ENCODE measurements around the gene TFAP2C. TPM values are rescaled to one million over a fixed set of nuclear protein-coding genes. Genes with fewer than 3 reads are reported as not detected.

Gene TFAP2C
- total and polyA plus RNA-seq, 4 donors, result 2.6 to 6.3 (median 4.5) TPM

DNA sequence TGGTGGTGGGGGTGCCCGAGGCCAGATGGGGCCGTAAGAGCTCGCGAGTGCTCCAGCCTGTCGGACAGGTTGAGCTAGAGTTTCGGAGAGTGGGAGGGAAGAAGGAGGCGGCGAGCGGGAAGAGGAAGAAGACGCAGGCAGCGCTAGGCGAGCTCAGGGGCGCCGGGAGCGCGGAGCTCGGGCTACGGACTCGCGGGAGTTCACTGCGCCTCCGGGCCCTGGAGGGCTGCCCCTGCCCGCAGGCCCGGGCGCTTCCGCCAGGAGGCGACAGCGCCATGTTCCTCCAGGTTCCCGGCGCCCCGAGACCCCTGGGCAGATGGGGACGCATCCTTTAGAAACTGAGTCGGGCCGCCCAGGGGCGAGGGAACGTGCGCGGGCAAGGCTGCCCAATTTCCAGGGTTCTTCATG is 984 bp downstream of the TFAP2C start:
- ATAC-seq (ENCODE audit: insufficient read depth, low FRiP score) (peak; percentile 71), DNase-seq (peak; percentile 74 to 83 (median 79))
- TF ChIP-seq, protein P1, sequence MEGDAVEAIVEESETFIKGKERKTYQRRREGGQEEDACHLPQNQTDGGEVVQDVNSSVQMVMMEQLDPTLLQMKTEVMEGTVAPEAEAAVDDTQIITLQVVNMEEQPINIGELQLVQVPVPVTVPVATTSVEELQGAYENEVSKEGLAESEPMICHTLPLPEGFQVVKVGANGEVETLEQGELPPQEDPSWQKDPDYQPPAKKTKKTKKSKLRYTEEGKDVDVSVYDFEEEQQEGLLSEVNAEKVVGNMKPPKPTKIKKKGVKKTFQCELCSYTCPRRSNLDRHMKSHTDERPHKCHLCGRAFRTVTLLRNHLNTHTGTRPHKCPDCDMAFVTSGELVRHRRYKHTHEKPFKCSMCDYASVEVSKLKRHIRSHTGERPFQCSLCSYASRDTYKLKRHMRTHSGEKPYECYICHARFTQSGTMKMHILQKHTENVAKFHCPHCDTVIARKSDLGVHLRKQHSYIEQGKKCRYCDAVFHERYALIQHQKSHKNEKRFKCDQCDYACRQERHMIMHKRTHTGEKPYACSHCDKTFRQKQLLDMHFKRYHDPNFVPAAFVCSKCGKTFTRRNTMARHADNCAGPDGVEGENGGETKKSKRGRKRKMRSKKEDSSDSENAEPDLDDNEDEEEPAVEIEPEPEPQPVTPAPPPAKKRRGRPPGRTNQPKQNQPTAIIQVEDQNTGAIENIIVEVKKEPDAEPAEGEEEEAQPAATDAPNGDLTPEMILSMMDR (IDR thresholded peaks at IDR 0.05; ENCODE audit: control extremely low read depth, extremely low read depth), result no peak
- H3K27ac ChIP-seq (ENCODE audit: low read depth in 1 of 2, low read length in 1 of 2), result peak overlapping the region in 1 of 2 donors; percentile 6
- H3K9me3 ChIP-seq (ENCODE audit: control insufficient read depth in 4 of 4, insufficient read depth in 3 of 4, low read length in 3 of 4), result peaks cover 0 to 11% (median 0%) of the 10 kb centered on the region in 4 donors
- H3K4me3 ChIP-seq, result peak overlapping the region; percentile 46
- peaks cover 0 to 25% (median 5%) of the 10 kb centered on the region in 5 donors for H3K4me1 ChIP-seq (ENCODE audit: control insufficient read depth in 5 of 5, insufficient read depth in 5 of 5, low read length in 5 of 5)
- WGBS, 2 donors, result 1 to 3% methylated on average over 23 to 38 of the region's 38 CpGs
- H3K36me3 ChIP-seq (ENCODE audit: control insufficient read depth in 4 of 4, insufficient read depth in 4 of 4, low read length in 4 of 4), result peaks cover 0 to 1% (median 0%) of the 10 kb centered on the region in 4 donors
- peaks cover 38 to 84% (median 79%) of the 10 kb centered on the region in 3 donors for H3K27me3 ChIP-seq (ENCODE audit: control insufficient read depth in 3 of 3, insufficient read depth in 3 of 3, low read length in 2 of 3)
- H3K9ac ChIP-seq (ENCODE audit: insufficient read depth in 1 of 2, low read length in 2 of 2), result no peak overlapping the region

DNA sequence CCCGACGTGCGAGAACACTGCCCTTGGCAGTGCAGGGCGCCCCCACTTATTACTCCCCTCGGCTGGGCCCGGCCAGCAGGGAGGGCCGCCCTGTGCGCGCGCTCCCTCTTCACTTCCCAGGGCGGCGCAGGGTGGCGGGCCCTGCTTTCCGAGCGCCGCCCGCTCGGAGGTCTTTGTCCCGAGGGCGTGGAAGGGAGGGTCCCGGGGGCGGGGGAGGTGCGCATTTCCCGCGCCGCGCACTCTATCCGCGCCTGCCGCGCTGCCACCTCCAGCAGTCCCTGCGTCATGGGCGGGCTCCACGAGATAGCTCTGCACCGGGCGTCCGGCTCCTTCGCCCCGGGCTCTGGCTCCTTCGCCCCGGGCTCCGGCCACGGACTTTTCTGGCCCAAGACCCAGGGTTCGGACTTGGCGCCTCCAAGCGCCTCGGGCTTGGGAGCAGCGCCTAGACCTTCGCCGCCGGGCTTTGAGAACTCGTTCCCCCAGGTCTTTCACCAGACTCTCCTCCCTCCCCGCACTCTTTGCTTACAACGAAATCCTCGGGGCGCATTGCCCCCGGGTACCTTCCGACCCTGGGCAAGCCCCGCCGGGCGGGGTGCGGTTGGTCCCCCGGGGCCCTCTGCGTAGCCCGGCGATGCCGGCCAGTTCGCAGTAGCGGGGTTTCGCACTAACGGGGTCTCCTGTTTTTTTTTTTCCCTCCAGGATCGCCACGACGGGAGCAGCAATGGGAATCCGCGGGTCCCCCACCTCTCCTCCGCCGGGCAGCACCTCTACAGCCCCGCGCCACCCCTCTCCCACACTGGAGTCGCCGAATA is 1.6 kb downstream of the TFAP2C start:
- no peak overlapping the region for H3K27ac ChIP-seq (ENCODE audit: low read depth in 1 of 2, low read length in 1 of 2)
- TF ChIP-seq, protein P1 (IDR thresholded peaks at IDR 0.05; ENCODE audit: control extremely low read depth, extremely low read depth), result no peak
- peak; percentile 3 for ATAC-seq (ENCODE audit: insufficient read depth, low FRiP score)
- H3K4me3 ChIP-seq, result peak overlapping the region; percentile 29
- 3 to 8% methylated on average over 75 to 82 of the region's 82 CpGs for WGBS, 2 donors
- peaks cover 38 to 84% (median 79%) of the 10 kb centered on the region in 3 donors for H3K27me3 ChIP-seq (ENCODE audit: control insufficient read depth in 3 of 3, insufficient read depth in 3 of 3, low read length in 2 of 3)
- H3K9ac ChIP-seq (ENCODE audit: insufficient read depth in 1 of 2, low read length in 2 of 2), result no peak overlapping the region
- H3K9me3 ChIP-seq (ENCODE audit: control insufficient read depth in 4 of 4, insufficient read depth in 3 of 4, low read length in 3 of 4), result peaks cover 0 to 11% (median 0%) of the 10 kb centered on the region in 4 donors
- H3K4me1 ChIP-seq (ENCODE audit: control insufficient read depth in 5 of 5, insufficient read depth in 5 of 5, low read length in 5 of 5), result peaks cover 0 to 25% (median 5%) of the 10 kb centered on the region in 5 donors
- peaks cover 0 to 1% (median 0%) of the 10 kb centered on the region in 4 donors for H3K36me3 ChIP-seq (ENCODE audit: control insufficient read depth in 4 of 4, insufficient read depth in 4 of 4, low read length in 4 of 4)
- peak in 2 of 3 donors; percentile 18 to 23 for DNase-seq

DNA sequence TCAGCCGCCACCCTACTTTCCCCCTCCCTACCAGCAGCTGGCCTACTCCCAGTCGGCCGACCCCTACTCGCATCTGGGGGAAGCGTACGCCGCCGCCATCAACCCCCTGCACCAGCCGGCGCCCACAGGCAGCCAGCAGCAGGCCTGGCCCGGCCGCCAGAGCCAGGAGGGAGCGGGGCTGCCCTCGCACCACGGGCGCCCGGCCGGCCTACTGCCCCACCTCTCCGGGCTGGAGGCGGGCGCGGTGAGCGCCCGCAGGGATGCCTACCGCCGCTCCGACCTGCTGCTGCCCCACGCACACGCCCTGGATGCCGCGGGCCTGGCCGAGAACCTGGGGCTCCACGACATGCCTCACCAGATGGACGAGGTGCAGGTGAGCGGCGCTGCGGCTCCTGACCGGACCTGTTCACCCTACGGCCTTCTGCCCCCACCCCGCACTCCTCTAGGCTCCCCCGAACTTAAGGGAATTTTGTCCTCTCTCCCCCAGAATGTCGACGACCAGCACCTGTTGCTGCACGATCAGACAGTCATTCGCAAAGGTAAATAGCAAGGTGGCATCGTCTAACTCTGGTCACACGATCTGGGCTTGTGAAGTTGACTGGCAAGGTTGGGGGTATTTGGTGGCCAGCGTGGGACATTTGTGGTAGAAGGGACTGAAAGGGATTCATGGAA is 2.3 kb downstream of the TFAP2C start:
- no peak overlapping the region for H3K4me3 ChIP-seq
- no peak overlapping the region for H3K27ac ChIP-seq (ENCODE audit: low read depth in 1 of 2, low read length in 1 of 2)
- peaks cover 0 to 1% (median 0%) of the 10 kb centered on the region in 4 donors for H3K36me3 ChIP-seq (ENCODE audit: control insufficient read depth in 4 of 4, insufficient read depth in 4 of 4, low read length in 4 of 4)
- no peak overlapping the region for H3K9ac ChIP-seq (ENCODE audit: insufficient read depth in 1 of 2, low read length in 2 of 2)
- H3K27me3 ChIP-seq (ENCODE audit: control insufficient read depth in 3 of 3, insufficient read depth in 3 of 3, low read length in 2 of 3), result peaks cover 33 to 83% (median 81%) of the 10 kb centered on the region in 3 donors
- H3K9me3 ChIP-seq (ENCODE audit: control insufficient read depth in 4 of 4, insufficient read depth in 3 of 4, low read length in 3 of 4), result peaks cover 0 to 11% (median 0%) of the 10 kb centered on the region in 4 donors
- ATAC-seq (ENCODE audit: insufficient read depth, low FRiP score) (no peak), DNase-seq (no peak)
- H3K4me1 ChIP-seq (ENCODE audit: control insufficient read depth in 5 of 5, insufficient read depth in 5 of 5, low read length in 5 of 5), result peaks cover 0 to 25% (median 5%) of the 10 kb centered on the region in 5 donors
- 21 to 29% methylated on average over 46 to 48 of the region's 48 CpGs for WGBS, 2 donors
- TF ChIP-seq, protein P1 (IDR thresholded peaks at IDR 0.05; ENCODE audit: control extremely low read depth, extremely low read depth), result no peak
